HepG2 (cell line): Measurements from ENCODE around the gene IDUA. TPM values are rescaled to one million over a fixed set of nuclear protein-coding genes. Genes with fewer than 3 reads are reported as not detected.

Experiments
- EEA1 ChIP-seq: sonication (generic); formaldehyde crosslinking; IDR thresholded peaks from 2 replicates; pipeline ENCODE4 v1.5.1; 2020; ENCODE audit warnings: mild to moderate bottlenecking, missing genetic modification reagents, borderline replicate concordance
- HES4 ChIP-seq: sonication (generic); formaldehyde crosslinking; IDR thresholded peaks from 2 replicates; pipeline ENCODE4 v1.9.0; 2021; ENCODE audit warnings: mild to moderate bottlenecking, missing genetic modification reagents, borderline replicate concordance
- KAT7 ChIP-seq: IDR thresholded peaks from 2 replicates; pipeline ENCODE4 v1.6.1; 2018; ENCODE audit warnings: borderline replicate concordance, missing compliant biosample characterization
- KDM5A ChIP-seq: fragments of 200-600 bp; sonication (generic); IDR thresholded peaks from 2 replicates; pipeline ENCODE4 v1.7.0; 2018; ENCODE audit warnings: antibody characterized with exemption, mild to moderate bottlenecking, low read length, borderline replicate concordance
- NFKB2 ChIP-seq: sonication (generic); formaldehyde crosslinking; IDR thresholded peaks from 2 replicates; pipeline ENCODE4 v1.4.0; 2020; ENCODE audit warnings: missing genetic modification reagents, borderline replicate concordance
- PLRG1 ChIP-seq: fragments of 450-650 bp; conservative IDR thresholded peaks from 2 replicates; pipeline ENCODE4 v1.6.1; 2016
- POLR2AphosphoS2 ChIP-seq: IDR thresholded peaks from 2 replicates; pipeline ENCODE4 v1.6.1; 2011; ENCODE audit warnings: low read depth, low read length, improper control_type of control experiment
- SALL1 ChIP-seq: sonication (generic); formaldehyde crosslinking; IDR thresholded peaks from 2 replicates; pipeline ENCODE4 v1.8.0; 2022; ENCODE audit warnings: mild to moderate bottlenecking, missing genetic modification reagents
- SRSF9 ChIP-seq: fragments of 200-400 bp; formaldehyde crosslinking; IDR thresholded peaks from 2 replicates; pipeline ENCODE4 v1.6.1; 2018; ENCODE audit warnings: borderline replicate concordance, mild to moderate bottlenecking, low read depth, low read length; ENCODE audit not compliant: insufficient read depth, poor library complexity, severe bottlenecking
- WIZ ChIP-seq: sonication (generic); formaldehyde crosslinking; IDR thresholded peaks from 2 replicates; pipeline ENCODE4 v1.5.1; 2020; ENCODE audit warnings: mild to moderate bottlenecking, missing genetic modification reagents
- ZBTB20 ChIP-seq: sonication (generic); formaldehyde crosslinking; IDR thresholded peaks from 2 replicates; pipeline ENCODE4 v1.8.1; 2023; ENCODE audit warnings: missing genetic modification reagents, low read depth, mild to moderate bottlenecking, borderline replicate concordance
- ZFX ChIP-seq: sonication (generic); formaldehyde crosslinking; IDR thresholded peaks from 2 replicates; pipeline ENCODE4 v1.4.0; 2020; ENCODE audit warnings: mild to moderate bottlenecking, low read depth, missing genetic modification reagents, moderate library complexity
- ZNF292 ChIP-seq: sonication (generic); formaldehyde crosslinking; IDR thresholded peaks from 2 replicates; pipeline ENCODE4 v1.8.1; 2022; ENCODE audit warnings: mild to moderate bottlenecking, low read depth, missing genetic modification reagents, borderline replicate concordance
- ZNF547 ChIP-seq: sonication (generic); formaldehyde crosslinking; IDR thresholded peaks from 2 replicates; pipeline ENCODE4 v1.5.1; 2020; ENCODE audit warnings: mild to moderate bottlenecking, missing genetic modification reagents
- ZNF558 ChIP-seq: sonication (generic); formaldehyde crosslinking; IDR thresholded peaks from 2 replicates; pipeline ENCODE4 v1.9.0; 2022; ENCODE audit warnings: mild to moderate bottlenecking, missing genetic modification reagents, borderline replicate concordance
- ZNF564 ChIP-seq: sonication (generic); formaldehyde crosslinking; IDR thresholded peaks from 2 replicates; pipeline ENCODE4 v1.8.1; 2023; ENCODE audit warnings: mild to moderate bottlenecking, missing genetic modification reagents
- ZNF75D ChIP-seq: sonication (generic); formaldehyde crosslinking; IDR thresholded peaks from 2 replicates; pipeline ENCODE4 v1.8.1; 2023; ENCODE audit warnings: missing genetic modification reagents, mild to moderate bottlenecking, borderline replicate concordance
- polyA plus RNA-seq, 8 experiments: library from polyadenylated mRNA; depleted of rRNA in 3 of 8; stranded (reverse) in 7 of 8; unstranded in 1 of 8; fragments of >200 nt; fragmentation: Illumina TruSeq in 4 of 8; extraction: Trizol in 4 of 8; gene quantifications; 2 replicates each; pipeline versions ENCODE4 v1.2.1 to v1.2.3, GENCODE V29; 2011 to 2016; ENCODE audit warnings: low read depth in 4 of 8, missing spikeins in 1 of 8, mixed read lengths in 1 of 8; ENCODE audit not compliant: insufficient read depth in 1 of 8
- total RNA-seq, 5 experiments: library from RNA; depleted of rRNA; stranded (reverse); fragments of >200 nt; fragmentation: Illumina TruSeq; extraction: Trizol; gene quantifications; 2 replicates each; pipeline ENCODE4 v1.2.3, GENCODE V29; 2016; ENCODE audit warnings: low read depth in 1 of 5
- TF ChIP-seq, protein P1 (sequence below): IDR thresholded peaks from 2 replicates; pipeline ENCODE4 v1.6.1; 2018; ENCODE audit warnings: missing genetic modification reagents, mild to moderate bottlenecking, missing compliant biosample characterization
- TF ChIP-seq, protein P2 (sequence below): sonication (generic); formaldehyde crosslinking; IDR thresholded peaks from 2 replicates; pipeline ENCODE4 v1.9.0; 2022; ENCODE audit warnings: low read depth, missing genetic modification reagents
- TF ChIP-seq, protein P3 (sequence below): sonication (generic); formaldehyde crosslinking; IDR thresholded peaks from 2 replicates; pipeline ENCODE4 v1.4.0; 2020; ENCODE audit warnings: missing genetic modification reagents
- TF ChIP-seq, protein P4 (sequence below): sonication (generic); formaldehyde crosslinking; IDR thresholded peaks from 2 replicates; pipeline ENCODE4 v1.5.1; 2020; ENCODE audit warnings: mild to moderate bottlenecking, missing genetic modification reagents

Gene IDUA
- total and polyA plus RNA-seq, 2 of the 13 experiments (the other 11 are each of a cell fraction or from before 2014, with no cell fraction given) = 0.77 to 1.0 TPM

DNA sequence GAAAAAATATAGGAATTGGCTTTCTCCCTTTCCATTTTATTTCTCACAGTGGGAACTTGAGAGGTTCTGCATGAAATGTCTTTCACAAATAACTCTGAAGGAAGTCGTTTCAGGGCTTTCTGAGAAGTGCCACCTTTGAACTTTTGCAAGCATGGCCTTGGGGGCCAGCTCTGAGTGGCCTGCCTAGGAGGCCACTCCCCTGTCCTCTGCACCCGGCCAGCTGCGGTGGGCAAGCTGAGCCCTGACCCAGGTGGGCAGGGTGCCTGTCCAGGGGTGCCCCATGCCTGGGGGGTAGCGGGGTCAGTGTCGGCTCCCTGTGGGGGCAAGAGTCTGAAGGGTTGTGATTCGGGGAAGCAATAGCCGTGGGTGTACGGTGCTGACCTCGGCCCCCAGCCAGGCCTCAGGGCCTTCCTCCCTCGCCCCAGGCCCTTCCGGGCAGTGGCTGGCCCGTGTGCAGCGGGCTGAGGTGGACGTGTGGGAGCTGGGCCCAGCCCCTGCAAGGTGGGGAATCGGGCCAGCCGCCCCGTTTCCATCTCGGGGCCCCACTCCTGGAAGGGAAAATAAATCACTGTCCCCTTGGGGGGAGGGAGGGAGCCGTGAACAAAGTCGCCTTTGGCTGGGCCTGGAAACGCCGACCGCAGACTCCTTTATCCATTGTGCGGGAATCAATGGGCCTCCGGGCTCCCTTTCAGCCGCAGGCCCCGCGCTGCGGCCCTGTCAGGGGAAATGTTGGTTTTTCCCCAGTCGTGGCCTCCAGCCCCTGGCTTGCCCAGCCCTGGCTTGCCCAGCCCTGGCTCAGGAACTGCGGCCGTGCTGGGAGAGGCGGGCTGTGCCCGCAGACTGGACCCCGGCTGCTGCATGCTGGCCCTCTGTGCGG is 27.7 kb downstream of the IDUA start (continued):
- TF ChIP-seq WIZ (CRISPR knock-in tag) = no peak
- TF ChIP-seq ZBTB20 = no peak
- TF ChIP-seq, protein P1, sequence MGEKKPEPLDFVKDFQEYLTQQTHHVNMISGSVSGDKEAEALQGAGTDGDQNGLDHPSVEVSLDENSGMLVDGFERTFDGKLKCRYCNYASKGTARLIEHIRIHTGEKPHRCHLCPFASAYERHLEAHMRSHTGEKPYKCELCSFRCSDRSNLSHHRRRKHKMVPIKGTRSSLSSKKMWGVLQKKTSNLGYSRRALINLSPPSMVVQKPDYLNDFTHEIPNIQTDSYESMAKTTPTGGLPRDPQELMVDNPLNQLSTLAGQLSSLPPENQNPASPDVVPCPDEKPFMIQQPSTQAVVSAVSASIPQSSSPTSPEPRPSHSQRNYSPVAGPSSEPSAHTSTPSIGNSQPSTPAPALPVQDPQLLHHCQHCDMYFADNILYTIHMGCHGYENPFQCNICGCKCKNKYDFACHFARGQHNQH (CRISPR knock-in tag) = no peak
- TF ChIP-seq, protein P2, sequence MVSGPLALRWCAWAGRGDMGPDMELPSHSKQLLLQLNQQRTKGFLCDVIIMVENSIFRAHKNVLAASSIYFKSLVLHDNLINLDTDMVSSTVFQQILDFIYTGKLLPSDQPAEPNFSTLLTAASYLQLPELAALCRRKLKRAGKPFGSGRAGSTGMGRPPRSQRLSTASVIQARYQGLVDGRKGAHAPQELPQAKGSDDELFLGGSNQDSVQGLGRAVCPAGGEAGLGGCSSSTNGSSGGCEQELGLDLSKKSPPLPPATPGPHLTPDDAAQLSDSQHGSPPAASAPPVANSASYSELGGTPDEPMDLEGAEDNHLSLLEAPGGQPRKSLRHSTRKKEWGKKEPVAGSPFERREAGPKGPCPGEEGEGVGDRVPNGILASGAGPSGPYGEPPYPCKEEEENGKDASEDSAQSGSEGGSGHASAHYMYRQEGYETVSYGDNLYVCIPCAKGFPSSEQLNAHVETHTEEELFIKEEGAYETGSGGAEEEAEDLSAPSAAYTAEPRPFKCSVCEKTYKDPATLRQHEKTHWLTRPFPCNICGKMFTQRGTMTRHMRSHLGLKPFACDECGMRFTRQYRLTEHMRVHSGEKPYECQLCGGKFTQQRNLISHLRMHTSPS (CRISPR knock-in tag) = peak; percentile 77; the same call in 1 of the 2 replicates
- TF ChIP-seq ZNF547 = 0 out of 2 replicates have a peak, but pooled peaks have one; percentile 24
- TF ChIP-seq, protein P3, sequence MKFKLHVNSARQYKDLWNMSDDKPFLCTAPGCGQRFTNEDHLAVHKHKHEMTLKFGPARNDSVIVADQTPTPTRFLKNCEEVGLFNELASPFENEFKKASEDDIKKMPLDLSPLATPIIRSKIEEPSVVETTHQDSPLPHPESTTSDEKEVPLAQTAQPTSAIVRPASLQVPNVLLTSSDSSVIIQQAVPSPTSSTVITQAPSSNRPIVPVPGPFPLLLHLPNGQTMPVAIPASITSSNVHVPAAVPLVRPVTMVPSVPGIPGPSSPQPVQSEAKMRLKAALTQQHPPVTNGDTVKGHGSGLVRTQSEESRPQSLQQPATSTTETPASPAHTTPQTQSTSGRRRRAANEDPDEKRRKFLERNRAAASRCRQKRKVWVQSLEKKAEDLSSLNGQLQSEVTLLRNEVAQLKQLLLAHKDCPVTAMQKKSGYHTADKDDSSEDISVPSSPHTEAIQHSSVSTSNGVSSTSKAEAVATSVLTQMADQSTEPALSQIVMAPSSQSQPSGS (CRISPR knock-in tag) = no peak
- TF ChIP-seq HES4 (CRISPR knock-in tag) = 0 out of 2 replicates have a peak, but pooled peaks have one; percentile 47
- TF ChIP-seq KDM5A = no peak
- no peak for TF ChIP-seq ZNF75D (CRISPR knock-in tag)
- no peak for TF ChIP-seq NFKB2
- TF ChIP-seq POLR2AphosphoS2 = no peak
- TF ChIP-seq ZNF292 (CRISPR knock-in tag) = no peak
- TF ChIP-seq SRSF9 = no peak
- TF ChIP-seq KAT7 (CRISPR knock-in tag) = no peak
- no peak for TF ChIP-seq ZNF558
- no peak for TF ChIP-seq PLRG1
- TF ChIP-seq ZFX (CRISPR knock-in tag) = peak; percentile 84
- peak; percentile 19; the same call in 1 of the 2 replicates for TF ChIP-seq SALL1 (CRISPR knock-in tag)
- no peak for TF ChIP-seq ZNF564 (CRISPR knock-in tag)
- TF ChIP-seq, protein P4, sequence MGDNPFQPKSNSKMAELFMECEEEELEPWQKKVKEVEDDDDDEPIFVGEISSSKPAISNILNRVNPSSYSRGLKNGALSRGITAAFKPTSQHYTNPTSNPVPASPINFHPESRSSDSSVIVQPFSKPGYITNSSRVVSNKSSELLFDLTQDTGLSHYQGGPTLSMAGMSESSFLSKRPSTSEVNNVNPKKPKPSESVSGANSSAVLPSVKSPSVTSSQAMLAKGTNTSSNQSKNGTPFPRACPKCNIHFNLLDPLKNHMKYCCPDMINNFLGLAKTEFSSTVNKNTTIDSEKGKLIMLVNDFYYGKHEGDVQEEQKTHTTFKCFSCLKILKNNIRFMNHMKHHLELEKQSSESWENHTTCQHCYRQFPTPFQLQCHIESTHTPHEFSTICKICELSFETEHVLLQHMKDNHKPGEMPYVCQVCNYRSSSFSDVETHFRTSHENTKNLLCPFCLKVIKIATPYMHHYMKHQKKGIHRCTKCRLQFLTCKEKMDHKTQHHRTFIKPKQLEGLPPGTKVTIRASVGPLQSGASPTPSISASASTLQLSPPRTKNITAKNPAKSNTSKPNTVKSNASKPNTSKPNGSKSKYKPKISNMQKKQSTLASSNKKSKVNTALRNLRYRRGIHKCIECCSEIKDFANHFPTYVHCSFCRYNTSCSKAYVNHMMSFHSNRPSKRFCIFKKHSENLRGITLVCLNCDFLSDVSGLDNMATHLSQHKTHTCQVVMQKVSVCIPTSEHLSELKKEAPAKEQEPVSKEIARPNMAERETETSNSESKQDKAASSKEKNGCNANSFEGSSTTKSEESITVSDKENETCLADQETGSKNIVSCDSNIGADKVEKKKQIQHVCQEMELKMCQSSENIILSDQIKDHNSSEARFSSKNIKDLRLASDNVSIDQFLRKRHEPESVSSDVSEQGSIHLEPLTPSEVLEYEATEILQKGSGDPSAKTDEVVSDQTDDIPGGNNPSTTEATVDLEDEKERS (CRISPR knock-in tag) = no peak
- no peak for TF ChIP-seq EEA1
